ENCODE data around the gene SURF1.

SURF1 gene

DNA sequence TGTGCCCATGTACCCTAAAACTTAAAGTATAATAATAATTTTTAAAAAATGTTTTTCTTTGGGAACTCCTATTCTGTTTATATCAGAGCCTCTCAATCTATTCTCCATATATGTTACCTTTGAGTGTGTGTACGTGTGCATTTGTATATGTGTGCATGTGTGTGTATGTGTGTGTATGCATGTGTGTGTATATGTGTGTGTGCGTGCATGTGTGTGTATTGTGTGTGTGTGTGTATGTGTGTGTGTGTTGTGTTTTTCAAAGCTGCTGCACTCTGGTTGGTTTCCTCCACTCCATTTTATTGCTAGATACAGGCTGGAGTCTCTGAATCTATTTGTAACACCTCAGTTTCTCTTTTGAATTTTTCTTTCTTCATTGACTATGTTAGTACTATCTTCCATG lies 40.3 kb downstream of the SURF1 start:
- DNase-seq: no peak

DNA sequence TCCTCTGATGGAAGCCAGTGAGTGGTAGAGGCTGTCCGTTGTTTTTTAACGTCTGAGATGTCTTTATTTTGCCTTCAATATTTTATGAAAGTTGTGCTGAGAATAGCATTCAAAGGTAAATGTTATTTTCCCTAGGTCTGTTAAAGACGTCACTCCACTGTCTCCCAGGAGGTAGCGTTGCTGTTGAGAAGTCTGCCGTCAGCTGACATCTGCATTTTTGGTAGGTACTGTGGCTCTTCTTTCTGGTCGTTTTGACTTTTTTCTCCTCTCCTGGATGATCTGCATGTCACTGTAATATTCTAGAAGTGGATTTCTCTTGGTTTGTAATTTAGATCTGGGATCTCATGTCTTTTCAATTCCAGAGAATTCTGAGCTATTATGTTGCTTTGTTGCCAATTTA lies 46.7 kb downstream of the SURF1 start:
- DNase-seq: no peak

DNA sequence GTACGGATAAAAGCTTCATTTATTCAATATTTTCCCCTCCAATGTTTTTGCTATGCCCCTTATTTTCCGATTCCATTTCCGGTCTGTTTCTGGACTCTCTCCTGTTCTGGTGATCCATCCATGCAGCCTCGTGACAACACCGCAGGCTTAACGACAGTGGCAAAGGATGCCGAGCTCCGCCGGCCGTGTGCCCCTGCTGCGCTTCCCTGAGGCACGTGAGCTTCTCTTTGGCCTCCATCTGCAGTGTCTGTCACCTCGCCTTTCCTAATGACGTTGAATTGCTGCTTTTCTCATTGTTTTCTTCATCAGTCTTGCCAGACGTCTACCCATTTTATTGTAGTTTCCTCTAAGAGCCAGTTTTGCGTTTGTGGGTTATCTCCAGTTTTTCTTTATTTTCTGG lies 49.0 kb downstream of the SURF1 start:
- no peak for DNase-seq

DNA sequence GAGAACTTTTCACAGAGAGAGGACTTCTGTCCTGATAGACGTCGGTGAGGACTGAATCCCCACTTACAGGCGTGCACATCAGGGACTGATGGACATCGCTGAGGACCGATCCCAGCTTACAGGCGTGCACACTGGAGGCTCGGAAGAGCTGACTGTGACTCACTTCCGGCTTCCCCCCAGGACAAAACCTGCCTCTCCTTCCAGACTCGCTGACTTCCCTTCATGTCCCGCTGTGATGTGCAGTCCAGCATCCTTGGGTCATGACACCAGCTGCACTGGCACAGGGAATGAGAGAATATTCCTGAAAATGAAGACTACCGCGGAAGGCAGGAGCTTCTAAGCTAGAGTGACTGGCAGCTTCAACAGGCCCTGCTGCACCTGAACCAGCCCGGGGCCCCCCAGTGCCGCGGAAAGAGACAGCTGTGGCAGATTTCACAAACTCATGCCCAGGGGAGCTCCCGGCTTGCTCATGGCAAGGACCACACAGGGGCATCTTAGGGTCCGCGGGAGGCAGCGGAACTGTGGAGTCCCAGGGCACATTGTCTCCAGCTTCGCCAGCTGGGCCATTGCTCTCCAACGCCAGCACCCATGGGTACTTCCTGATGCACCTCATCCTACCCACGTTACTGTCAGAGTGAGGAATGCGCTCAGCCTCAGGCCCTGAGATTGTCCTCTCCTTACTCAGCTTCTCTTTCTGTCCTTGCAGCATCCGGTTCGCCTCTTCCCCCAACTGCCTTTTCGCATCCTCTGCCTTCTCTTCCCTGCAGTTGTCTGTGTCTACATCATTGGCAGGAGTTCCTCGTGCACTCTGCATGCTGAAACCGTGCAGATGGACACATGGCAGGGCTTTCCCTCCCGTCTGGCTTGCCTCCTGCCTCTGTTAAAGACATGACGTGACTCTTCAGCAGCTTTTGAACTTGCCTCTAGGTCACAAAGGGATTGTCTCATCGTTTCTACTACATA lies 49.8 kb downstream of the SURF1 start:
- DNase-seq: no peak

DNA sequence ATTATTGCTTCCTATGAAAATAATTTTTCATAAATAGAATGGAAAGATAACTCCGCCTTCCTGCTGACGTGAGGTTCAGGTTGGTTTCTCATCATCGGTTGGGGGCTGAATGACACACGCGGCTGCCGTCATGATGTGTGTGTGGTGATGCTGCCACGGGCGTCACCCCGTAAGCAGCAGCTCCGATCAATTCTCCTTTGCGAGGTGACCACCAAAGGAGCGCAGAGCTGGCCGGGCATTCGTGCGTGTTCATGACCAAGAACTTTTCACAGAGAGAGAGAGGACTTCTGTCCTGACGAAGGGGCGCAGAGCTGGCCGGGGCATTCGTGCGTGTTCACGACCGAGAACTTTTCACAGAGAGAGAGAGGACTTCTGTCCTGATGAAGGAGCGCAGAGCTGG lies 50.6 kb downstream of the SURF1 start:
- DNase-seq: no peak

DNA sequence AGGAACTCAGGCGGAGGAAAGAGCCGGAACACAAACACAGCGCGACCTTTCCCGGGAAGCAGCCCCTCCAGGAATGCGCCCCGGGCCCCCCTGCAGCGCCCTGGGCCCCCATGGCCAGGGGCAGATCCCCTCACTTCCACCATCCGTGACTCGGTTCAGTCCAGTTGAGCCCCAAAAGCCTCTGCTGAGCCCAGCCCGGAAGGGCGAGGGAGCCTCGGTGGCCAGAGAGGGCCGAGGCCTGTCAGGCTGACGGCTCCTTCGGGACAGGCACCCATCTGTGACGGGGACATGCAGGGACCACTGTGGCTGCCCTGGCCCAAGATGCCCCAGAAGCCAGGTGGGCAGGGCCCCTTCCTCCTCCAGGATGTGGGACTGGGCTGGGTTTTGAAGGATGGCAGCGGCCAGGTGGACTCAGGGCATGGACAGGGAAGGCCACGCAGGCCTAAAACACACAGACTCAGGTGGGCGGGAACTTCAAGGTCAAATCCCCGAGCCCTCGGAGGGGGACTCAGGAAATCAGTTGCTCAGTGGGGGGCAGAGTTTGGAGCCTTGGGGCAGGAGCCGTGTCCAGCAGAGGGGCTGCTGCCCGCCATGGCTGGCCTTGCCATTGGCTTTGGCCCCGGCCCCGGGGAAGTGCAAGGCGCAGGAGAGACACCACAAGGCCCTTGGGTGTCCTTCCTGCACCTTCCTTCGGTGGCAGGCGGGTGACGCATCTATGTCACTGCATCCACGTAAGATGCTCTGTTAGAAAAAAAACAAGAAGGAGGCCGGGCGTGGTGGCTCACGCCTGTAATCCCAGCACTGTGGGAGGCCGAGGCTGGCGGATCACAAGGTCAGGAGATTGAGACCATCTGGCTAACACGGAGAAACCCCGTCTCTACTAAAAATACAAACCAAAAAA lies 51.6 kb downstream of the SURF1 start:
- DNase-seq: no peak

DNA sequence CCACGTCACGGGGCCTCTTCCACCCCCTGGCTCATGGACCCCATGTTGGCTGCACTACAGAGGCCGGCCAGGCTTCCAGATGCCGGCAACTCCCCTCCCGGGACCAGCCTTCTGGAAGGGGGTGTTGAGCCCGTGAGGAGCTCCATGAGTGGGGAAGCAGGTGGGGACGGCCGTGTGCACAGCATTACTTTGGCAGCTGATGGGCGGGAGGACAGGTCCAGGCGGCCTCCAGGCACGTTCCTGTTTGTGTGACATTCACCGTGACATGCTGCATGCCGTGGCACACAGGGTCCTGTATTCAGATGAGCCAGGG lies 52.2 kb downstream of the SURF1 start:
- DNase-seq: no peak

DNA sequence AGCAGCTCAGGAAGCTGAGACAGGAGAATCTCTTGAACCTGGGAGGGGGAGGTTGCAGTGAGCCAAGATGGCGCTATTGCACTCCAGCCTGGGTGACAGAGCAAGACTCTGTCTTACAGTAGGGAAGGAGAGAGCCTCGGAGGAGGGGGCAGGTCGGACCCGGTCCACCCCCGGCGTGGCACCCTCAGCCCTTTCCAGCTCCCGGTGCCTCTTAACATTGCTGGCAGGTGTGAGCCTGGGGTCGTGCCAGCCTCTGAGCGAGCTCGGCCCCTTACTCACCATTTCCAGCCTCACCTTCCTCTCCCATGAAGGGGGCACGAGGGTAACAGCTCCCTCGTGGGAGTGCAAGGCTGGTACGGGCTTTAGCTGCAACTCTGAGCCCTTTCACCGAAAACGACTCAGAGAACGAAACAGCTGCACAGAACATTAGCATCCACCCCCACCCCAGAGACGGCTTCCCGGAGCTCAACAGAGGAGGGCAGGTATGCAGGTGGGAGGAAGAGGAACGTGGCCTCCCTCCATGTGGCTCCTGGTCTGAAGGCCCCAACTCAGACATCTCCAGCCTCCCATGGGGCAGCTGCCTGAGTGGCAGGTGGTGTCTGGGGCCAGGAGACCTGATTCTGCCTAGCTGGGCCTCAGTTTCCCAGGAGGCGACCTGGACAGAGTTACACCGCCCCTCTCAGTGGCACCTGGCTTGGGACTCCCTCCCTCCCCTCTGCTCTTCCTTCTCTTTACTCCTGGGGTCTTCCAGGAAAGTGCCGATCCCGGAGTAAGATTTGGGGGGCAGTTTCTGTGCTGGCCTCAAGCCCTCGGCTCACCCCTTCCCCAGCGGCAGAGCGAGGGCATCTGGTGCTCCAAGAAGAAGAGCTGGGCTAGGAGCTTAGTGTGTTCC lies 52.8 kb downstream of the SURF1 start:
- DNase-seq: no peak
